Prostate gland (tissue), 2 donors: ENCODE results near the gene GRIK2.

Experiments used
- CTCF ChIP-seq, 4 experiments: fragments of 200-600 bp in 2 of 4; fragments of 450-650 bp in 2 of 4; sonication (generic) in 2 of 4; IDR thresholded peaks; 1 replicate in 3 of 4; 2 replicates in 1 of 4; pipeline ENCODE4 v1.5.1; 2016 to 2019; ENCODE audit warnings: antibody characterized with exemption in 4 of 4, mild to moderate bottlenecking in 2 of 4, moderate library complexity in 2 of 4
- POLR2A ChIP-seq: fragments of 450-650 bp; IDR thresholded peaks from one replicate; pipeline ENCODE4 v1.6.1; 2016; ENCODE audit warnings: antibody characterized with exemption, mild to moderate bottlenecking
- POLR2AphosphoS5 ChIP-seq: sonication (generic); formaldehyde crosslinking; IDR thresholded peaks from one replicate; pipeline ENCODE4 v1.6.1; 2017; ENCODE audit warnings: antibody characterized with exemption

- TF ChIP-seq CTCF (IDR thresholded peaks at IDR 0.05): no peak
- TF ChIP-seq POLR2A: no peak
- no peak for TF ChIP-seq POLR2AphosphoS5
Measured at GRCh38 chr6:101956961-101957360, 563.5 kb downstream of the GRIK2 start.
